KMS-11 (cell line): ENCODE results near the gene APOF.
"Not testable (repeated sequence)": the region's sequence is repeated elsewhere in the genome, so short reads cannot be mapped to it uniquely, and the experiment has no call there.

Source experiments
- H2AFZ ChIP-seq: fragments of 200-600 bp; sonication (generic); 2 replicates; pipeline ENCODE4 v1.6.1; 2016; ENCODE audit warnings: antibody characterized with exemption, mixed run types, low read depth
- H3K27ac ChIP-seq: fragments of 200-600 bp; sonication (generic); 2 replicates; pipeline ENCODE4 v1.6.1; 2016; ENCODE audit warnings: mild to moderate bottlenecking, mixed run types
- H3K27me3 ChIP-seq: fragments of 200-600 bp; sonication (generic); 2 replicates; pipeline ENCODE4 v1.6.1; 2017; ENCODE audit warnings: mild to moderate bottlenecking, low read depth, mixed run types, moderate library complexity; ENCODE audit not compliant: insufficient read depth
- H3K36me3 ChIP-seq: fragments of 200-600 bp; sonication (generic); 2 replicates; pipeline ENCODE4 v1.6.1; 2017; ENCODE audit warnings: mild to moderate bottlenecking, mixed run types; ENCODE audit not compliant: insufficient read depth
- H3K4me1 ChIP-seq: fragments of 200-600 bp; sonication (generic); 2 replicates; pipeline ENCODE4 v1.6.1; 2016; ENCODE audit warnings: mild to moderate bottlenecking, low read depth, mixed run types; ENCODE audit not compliant: poor library complexity, severe bottlenecking
- H3K4me2 ChIP-seq: fragments of 200-600 bp; sonication (generic); 2 replicates; pipeline ENCODE4 v1.7.0; 2016; ENCODE audit warnings: mild to moderate bottlenecking, mixed run types
- H3K4me3 ChIP-seq: fragments of 200-600 bp; sonication (generic); IDR thresholded peaks from 2 replicates; pipeline ENCODE4 v1.6.1; 2017; ENCODE audit warnings: low read depth, low read length, mixed read lengths; ENCODE audit not compliant: insufficient read depth
- H3K79me2 ChIP-seq: fragments of 200-600 bp; sonication (generic); 2 replicates; pipeline ENCODE4 v1.6.1; 2016; ENCODE audit warnings: low read depth, mixed run types; ENCODE audit not compliant: insufficient read depth
- H3K9ac ChIP-seq: fragments of 200-600 bp; sonication (generic); 2 replicates; pipeline ENCODE4 v1.6.1; 2016; ENCODE audit warnings: mild to moderate bottlenecking, mixed run types
- H4K20me1 ChIP-seq: fragments of 200-600 bp; sonication (generic); 2 replicates; pipeline ENCODE4 v1.6.1; 2016; ENCODE audit warnings: mild to moderate bottlenecking, mixed run types; ENCODE audit not compliant: insufficient read depth
- CTCF ChIP-seq: fragments of 200-600 bp; sonication (generic); conservative IDR thresholded peaks from 2 replicates; pipeline ENCODE4 v1.6.1; 2017; ENCODE audit warnings: low read depth, mild to moderate bottlenecking, antibody characterized with exemption, low read length, moderate library complexity, mixed read lengths

Gene APOF

GRCh38 chr12:56358836-56359532 is 3.7 kb downstream of the APOF start:
- H3K36me3 ChIP-seq = no peaks in the 10 kb centered on the region; the same call in 1 of the 2 replicates
- no peaks in the 10 kb centered on the region for H4K20me1 ChIP-seq
- peak overlapping the region; percentile 61 for H3K4me2 ChIP-seq
- peaks cover 36% of the 10 kb centered on the region for H3K4me1 ChIP-seq
- peak overlapping the region; percentile 64 for H3K27ac ChIP-seq
- no peaks in the 10 kb centered on the region for H3K27me3 ChIP-seq
- H3K79me2 ChIP-seq = peaks cover 18% of the 10 kb centered on the region
- peak overlapping the region; percentile 3; the same call in 1 of the 2 replicates for H2AFZ ChIP-seq
- peak overlapping the region; percentile 17; the same call in 1 of the 2 replicates for H3K9ac ChIP-seq
- H3K4me3 ChIP-seq = no peak overlapping the region
- TF ChIP-seq CTCF = peak; percentile 11; the same call in 1 of the 2 replicates

GRCh38 chr12:56351325-56351724 is 11.3 kb downstream of the APOF start:
- Histone ChIP-seq H3K4me3 (no peak overlapping the region), H3K4me1 (peaks cover under 1% of the 10 kb centered on the region), H3K4me2 (no peak overlapping the region), H3K27ac (no peak overlapping the region), H2AFZ (no peak overlapping the region), H3K79me2 (no peaks in the 10 kb centered on the region), H3K9ac (no peak overlapping the region), H3K36me3 (peaks cover 22% of the 10 kb centered on the region; the same call in 1 of the 2 replicates), H3K27me3 (no peaks in the 10 kb centered on the region), H4K20me1 (no peaks in the 10 kb centered on the region)
- no peak for TF ChIP-seq CTCF

GRCh38 chr12:56350662-56351061 is 12.0 kb downstream of the APOF start:
- H3K27me3 ChIP-seq = no peaks in the 10 kb centered on the region
- no peak overlapping the region for H3K27ac ChIP-seq
- no peak overlapping the region for H2AFZ ChIP-seq
- H3K4me1 ChIP-seq = no peaks in the 10 kb centered on the region
- peaks cover 22% of the 10 kb centered on the region; the same call in 1 of the 2 replicates for H3K36me3 ChIP-seq
- H4K20me1 ChIP-seq = no peaks in the 10 kb centered on the region
- no peaks in the 10 kb centered on the region for H3K79me2 ChIP-seq
- no peak overlapping the region for H3K4me3 ChIP-seq
- H3K9ac ChIP-seq = no peak overlapping the region
- no peak overlapping the region for H3K4me2 ChIP-seq
- no peak for TF ChIP-seq CTCF

GRCh38 chr12:56348776-56349175 is 13.9 kb downstream of the APOF start:
- Histone ChIP-seq H3K9ac (no peak overlapping the region), H2AFZ (no peak overlapping the region), H3K36me3 (peaks cover 22% of the 10 kb centered on the region; the same call in 1 of the 2 replicates), H3K4me1 (no peaks in the 10 kb centered on the region), H3K4me2 (no peak overlapping the region), H4K20me1 (no peaks in the 10 kb centered on the region), H3K79me2 (no peaks in the 10 kb centered on the region), H3K27me3 (no peaks in the 10 kb centered on the region), H3K4me3 (no peak overlapping the region), H3K27ac (no peak overlapping the region)
- no peak for TF ChIP-seq CTCF

GRCh38 chr12:56347255-56347654 is 15.4 kb downstream of the APOF start:
- H3K9ac ChIP-seq, H3K4me2 ChIP-seq, H3K27ac ChIP-seq, H3K79me2 ChIP-seq, H3K27me3 ChIP-seq, H4K20me1 ChIP-seq, H3K4me1 ChIP-seq, H3K4me3 ChIP-seq, H2AFZ ChIP-seq: not testable (repeated sequence)
- H3K36me3 ChIP-seq = peaks cover 22% of the 10 kb centered on the region; the same call in 1 of the 2 replicates
